GM12878 (cell line): ENCODE data around the gene ADGB.

ENCODE experiments used
- CEBPB ChIP-seq, 2 experiments: fragments of 150-350 bp in 1 of 2; IDR thresholded peaks; 2 replicates each; pipeline ENCODE4 v1.6.1; 2012 to 2014; ENCODE audit warnings: low read depth in 2 of 2, low read length in 2 of 2, borderline replicate concordance in 1 of 2, inconsistent platforms in 1 of 2
- CREM ChIP-seq: IDR thresholded peaks from 2 replicates; pipeline ENCODE4 v1.6.1; 2014; ENCODE audit warnings: antibody characterized with exemption, low read depth
- CTCF ChIP-seq, 3 experiments: IDR thresholded peaks in 2 of 3; conservative IDR thresholded peaks in 1 of 3; 2 replicates each; pipeline ENCODE4 v1.5.1; 2011; ENCODE audit warnings: low read depth in 3 of 3, low read length in 3 of 3, mild to moderate bottlenecking in 3 of 3, control low read depth in 2 of 3, moderate library complexity in 2 of 3, inconsistent platforms in 1 of 3, mixed read lengths in 1 of 3; ENCODE audit not compliant: control insufficient read depth in 2 of 3, insufficient read depth in 1 of 3; ENCODE audit errors: extremely low read depth in 1 of 3

- TF ChIP-seq CTCF (IDR thresholded peaks at IDR 0.05 in 2 of 3, conservative IDR thresholded peaks at IDR 0.05 in 1 of 3; ENCODE audit: control insufficient read depth in 2 of 3, extremely low read depth in 1 of 3, insufficient read depth in 1 of 3, low read depth in 3 of 3, low read length in 3 of 3) (no peak), CREM (no peak), CEBPB (IDR thresholded peaks at IDR 0.05; ENCODE audit: borderline replicate concordance in 1 of 2, low read depth in 2 of 2, low read length in 2 of 2) (no peak)
Measured at GRCh38 chr6:146593986-146594385, 4.8 kb upstream of the ADGB start.
